Activated CD4-positive, CD25-positive, alpha-beta regulatory T cell (primary cell): ENCODE results near the gene ARHGAP42.

Source experiments
- DNase-seq, 4 experiments: peaks; one replicate each; lab custom pipeline; 2025; lab: John Stamatoyannopoulos, UW

ARHGAP42 gene

DNA sequence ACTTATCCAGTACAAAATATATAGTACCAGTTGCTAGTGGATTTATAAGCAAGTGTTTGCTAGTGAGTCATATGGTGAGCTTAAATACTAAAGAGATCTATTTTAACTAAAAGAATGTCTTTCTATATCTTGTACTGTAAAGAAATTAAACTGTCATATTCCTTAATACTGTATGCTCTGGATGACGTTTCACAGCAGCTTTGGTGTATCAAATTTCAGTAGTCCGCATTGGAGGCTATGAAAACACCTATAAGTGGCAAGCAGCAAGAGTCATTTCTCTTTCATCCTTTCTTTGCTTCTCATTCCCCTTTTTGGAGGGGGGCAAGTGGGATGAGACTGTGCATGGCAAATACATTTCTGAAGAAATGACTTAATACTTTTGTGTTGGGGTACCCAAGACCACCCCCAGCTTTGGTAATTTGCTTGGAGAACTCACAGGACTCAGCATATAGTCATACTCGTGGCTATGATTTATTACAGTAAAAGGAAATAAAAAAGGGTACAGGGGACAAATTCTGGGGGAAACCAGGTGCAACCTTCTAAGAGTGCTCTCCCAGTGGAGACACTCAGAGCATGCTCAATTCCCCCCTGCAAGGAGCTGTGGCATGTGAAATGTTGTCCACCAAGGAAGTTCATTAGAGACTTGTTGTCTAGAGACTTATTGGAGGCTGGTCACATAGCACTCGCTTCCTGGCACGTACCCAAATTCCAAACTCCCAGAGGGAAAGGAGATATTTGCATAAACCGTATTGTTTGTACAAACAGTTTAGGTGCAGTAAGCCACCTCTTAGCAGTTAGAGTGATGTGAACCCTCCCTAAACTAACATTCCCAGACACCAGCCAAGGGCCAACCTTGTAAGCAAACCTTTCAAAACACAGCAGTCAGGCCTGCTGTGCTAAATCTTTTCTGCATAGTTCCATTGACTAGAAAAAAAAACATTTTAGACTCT, 231.7 kb downstream of the ARHGAP42 start:
- DNase-seq, result no peak

GRCh38 chr11:100920593-100920992, 233.5 kb downstream of the ARHGAP42 start:
- no peak for DNase-seq

DNA sequence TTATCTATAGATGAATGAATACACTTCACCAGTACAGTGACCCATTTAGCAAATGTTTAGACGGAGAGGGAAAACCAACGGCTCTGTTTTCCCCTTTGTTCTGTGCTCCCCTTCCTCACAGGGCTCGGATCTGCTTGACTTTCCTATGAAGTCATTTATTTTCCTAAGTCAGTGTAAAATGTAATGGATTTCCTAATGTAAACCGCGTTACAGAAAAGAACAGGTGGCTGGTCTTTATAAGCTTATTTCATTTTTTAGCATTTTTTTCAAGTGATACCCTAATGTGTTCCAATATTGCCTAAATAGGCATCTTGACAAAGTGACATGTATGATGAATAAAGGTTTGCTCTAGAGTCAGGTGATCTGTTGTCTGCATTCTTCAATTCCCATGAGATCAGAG, 235.0 kb downstream of the ARHGAP42 start:
- no peak for DNase-seq

GRCh38 chr11:100923555-100923954, 236.5 kb downstream of the ARHGAP42 start:
- DNase-seq, result no peak

DNA sequence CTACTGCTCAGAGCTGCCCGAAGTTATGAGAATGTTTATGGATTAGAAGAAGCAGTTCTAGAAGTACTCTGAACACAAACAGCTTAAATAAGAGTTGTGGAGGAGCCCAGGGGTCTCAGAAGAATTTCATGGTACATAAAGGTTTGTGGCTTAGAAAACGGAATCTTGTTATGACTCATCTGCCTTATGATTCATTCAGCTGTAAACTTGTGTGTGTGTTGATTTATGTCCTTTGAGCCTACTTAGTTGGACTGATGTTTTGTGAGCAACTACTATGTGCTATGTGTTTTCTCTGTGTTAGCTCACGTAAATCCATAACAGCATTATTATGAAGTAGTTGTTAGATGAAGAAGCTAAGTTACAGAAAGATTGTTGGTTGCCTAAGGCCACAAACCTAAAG, 238.8 kb downstream of the ARHGAP42 start:
- DNase-seq, result no peak

- no peak for DNase-seq
Measured at GRCh38 chr11:100927579-100927978, 240.5 kb downstream of the ARHGAP42 start.

- no peak for DNase-seq
Measured at GRCh38 chr11:100928426-100928825, 241.3 kb downstream of the ARHGAP42 start.

DNA sequence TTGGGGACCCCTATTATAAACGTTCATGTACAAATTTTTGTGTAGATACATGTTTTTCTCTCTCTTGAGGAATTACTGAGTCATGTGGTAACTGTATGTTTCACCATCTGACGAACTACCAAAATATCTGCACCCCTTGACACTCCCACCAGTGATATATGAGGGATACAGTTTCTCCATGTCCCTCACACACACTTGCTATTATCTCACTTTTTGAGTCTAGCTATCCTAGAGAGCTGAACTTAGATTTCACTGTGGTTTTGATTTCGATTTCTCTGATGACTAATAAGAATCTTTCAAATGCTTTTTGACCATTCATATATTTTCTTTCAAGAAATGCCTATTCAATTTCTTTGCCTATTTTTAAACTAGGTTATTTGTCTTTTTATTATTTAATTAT, 242.3 kb downstream of the ARHGAP42 start:
- DNase-seq, result no peak

DNA sequence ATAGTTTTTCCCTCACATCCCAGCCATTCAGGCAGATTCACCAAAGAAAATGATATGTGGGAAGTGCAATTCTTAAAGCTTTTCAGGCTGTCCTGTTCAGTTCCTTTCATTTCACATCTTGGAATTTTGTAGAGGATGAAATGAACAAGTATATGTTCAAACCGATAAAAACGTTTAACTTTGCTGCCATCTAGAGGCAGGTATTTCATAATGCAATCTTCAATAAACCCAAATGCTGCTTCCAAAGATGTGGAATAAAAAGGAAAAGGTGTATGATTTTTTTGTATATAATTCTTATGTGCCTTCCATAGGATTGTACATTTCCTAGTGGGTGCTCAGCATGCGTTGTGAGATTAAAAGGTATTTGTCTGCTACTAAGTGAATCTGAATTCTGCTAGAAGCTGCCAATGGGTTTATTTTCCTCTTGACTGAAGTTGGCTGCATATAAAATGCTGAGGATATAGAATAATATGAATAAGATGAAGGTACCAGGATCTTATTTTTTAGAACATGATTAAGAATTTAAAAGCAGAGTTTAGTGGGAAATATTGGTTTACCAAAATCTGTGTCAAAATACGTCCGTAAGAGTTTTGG, 243.2 kb downstream of the ARHGAP42 start:
- DNase-seq, result no peak

GRCh38 chr11:100932474-100933100, 245.5 kb downstream of the ARHGAP42 start:
- no peak for DNase-seq

DNA sequence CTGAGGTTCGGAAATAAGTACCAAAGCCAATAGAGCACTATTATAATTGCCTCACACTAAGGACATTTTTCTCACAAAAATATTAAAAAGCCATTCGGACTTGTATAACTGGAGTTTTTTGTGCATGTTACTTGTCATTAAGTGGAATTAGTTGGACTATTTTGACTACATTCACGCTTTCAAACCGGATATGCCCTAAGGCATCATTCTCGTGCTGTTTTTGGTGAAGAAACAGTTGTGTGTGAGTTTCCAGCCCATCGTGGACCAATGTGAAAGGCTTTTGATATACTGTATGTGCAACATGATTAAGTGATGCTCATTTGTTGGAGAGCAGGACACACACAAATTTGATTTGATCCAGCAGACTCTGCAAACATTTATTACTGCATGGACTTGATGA, 249.7 kb downstream of the ARHGAP42 start:
- no peak for DNase-seq

DNA sequence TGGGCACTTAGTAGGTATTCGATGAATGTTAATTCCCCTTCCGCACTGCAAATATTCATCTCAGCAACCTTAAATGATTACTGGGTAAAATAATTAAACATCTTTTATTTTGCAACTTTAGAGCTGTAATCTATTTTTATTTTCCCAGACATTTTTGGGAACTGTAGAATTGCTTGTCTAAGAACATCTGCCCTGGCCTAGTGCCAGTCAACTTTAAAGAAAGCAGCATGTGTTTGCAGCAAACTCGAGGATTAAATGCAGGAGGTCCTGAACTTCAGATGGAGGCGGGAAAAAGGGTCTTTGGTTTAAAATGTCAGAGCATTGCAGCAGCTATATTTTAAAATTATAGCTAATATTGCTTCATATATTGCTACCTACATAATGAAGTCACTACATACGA, 252.5 kb downstream of the ARHGAP42 start:
- no peak for DNase-seq

DNA sequence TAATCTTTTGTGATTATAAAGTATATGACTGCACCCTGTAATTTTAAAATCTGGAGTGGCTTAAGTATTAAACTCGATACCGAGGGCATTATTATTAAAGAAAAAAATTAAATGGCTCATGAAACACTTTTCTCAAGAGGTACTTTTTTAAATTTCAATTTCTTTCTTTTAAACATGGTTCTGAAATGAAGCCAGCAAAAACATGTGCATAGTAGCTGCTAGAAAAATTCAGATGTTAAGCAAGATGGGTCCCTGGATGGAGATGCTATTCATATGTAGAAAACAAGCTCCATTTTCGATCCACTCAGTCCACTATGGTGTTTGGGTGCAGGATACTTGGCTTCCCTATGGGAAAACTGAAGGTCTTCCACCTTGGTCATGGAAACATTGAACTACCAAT, 253.0 kb downstream of the ARHGAP42 start:
- no peak for DNase-seq

DNA sequence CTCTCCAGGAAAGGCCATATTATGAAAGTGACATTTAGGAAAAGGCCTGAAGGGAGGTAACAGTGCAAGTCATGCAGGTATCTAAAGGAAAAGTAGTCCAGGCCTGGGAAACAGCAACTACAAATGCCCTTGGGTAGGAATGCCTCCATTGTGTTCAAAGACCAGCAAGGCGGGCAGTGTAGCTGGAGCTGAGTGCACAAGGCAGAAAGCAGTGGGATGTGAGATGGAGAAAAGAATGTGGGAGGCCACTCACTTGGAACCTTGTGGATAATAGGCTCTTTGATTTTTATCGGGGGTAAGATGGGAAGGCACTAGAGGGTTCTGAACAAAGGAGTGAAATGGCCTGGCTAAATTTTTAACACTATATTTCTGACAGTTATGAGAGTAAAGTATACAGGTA, 253.9 kb downstream of the ARHGAP42 start:
- DNase-seq, result no peak

GRCh38 chr11:100942016-100942415, 254.9 kb downstream of the ARHGAP42 start:
- DNase-seq, result no peak

GRCh38 chr11:100948936-100949335, 261.8 kb downstream of the ARHGAP42 start:
- DNase-seq, result no peak

- no peak for DNase-seq
Measured at GRCh38 chr11:100949443-100949842, 262.4 kb downstream of the ARHGAP42 start.

DNA sequence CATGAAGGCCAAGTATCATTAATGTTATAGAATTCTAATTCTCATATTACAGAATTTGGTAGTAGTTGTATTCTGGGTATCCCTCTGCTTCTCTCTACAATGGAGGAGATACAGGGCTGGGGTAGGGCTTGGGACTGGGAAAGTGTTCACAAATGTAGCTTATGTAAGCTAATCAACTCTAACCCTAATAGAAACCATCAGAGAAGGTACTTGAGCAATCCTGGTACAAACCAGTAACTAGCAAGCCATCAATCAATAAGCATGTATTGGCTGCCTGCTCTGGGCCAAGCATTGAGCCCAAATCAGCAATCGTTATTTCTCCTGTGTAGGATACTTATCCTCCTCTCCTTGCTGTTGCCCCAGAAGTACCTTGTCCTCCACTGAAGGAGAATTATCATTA, 268.2 kb downstream of the ARHGAP42 start:
- DNase-seq, result no peak

- DNase-seq, result no peak
Measured at GRCh38 chr11:100956351-100956750, 269.3 kb downstream of the ARHGAP42 start.

DNA sequence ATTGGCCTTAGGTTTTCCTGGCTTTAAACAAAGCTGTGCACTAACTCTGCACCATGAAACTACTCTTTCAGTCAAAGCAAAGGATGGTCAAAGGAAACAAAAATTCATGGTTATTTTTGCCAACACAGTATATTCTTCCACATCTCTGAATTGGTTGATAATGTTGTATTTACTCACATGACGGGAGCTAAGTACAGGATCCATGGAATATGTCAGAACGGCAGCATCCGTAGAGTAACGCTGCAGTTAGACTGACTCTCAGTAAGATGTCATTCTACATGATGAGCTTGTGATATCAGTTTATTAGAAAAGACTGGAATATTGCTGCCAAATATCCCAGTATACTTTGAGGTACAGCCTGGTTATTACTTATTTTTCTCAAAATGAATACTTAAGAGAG, 270.4 kb downstream of the ARHGAP42 start:
- DNase-seq, result no peak

- no peak for DNase-seq
Measured at GRCh38 chr11:100961633-100962032, 274.5 kb downstream of the ARHGAP42 start.

- DNase-seq, result no peak
Measured at GRCh38 chr11:100963375-100963774, 276.3 kb downstream of the ARHGAP42 start.

DNA sequence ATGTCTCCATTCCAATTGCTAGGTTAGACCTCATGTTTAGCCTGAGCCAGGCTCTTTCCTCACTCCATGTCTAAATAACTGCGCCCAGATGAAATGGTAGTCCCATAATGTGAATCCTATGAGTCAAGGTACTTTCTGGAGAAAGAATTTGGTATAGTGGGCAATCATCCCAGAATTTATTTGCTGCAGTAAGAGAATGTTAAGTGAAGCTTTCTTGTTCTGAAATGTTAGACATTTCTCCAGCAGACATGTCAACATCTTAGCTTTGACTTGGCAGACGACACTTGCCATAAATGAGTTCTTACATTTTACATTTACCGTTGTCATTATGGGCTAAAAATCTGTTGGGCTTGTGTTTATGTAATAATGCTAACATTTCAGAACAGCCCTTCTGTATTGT, 277.3 kb downstream of the ARHGAP42 start:
- DNase-seq, result no peak
